ENCODE data around the gene DTHD1.

The DTHD1 gene

DNA sequence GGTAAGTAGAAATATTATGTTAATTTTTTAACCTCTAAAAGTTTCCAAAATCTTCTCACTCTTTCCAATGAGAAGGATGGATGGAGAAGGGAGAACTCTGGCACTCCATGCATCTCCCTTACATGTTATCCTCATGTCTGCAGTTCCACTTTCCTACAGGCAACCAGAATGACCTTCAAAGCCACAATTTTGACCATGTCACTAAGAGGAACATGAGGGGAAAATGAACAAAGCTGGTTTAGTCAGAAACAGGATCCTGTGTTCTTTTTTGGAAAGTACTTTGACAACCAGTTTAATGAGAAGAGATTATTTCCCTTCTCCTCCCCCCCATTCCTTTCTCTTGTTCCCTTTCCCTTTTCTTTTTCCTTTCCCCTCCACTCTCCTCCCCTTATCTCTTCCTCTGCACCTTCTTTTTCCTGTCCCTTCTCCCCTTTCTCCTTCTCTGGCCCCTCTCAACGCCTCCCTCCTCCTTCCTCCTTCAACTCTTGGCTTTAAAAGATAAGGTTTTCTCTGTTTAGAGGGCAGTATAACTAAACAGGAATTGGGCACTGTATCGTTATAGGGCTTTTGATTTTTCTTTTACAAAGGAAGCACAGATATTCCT lies 42.5 kb downstream of the DTHD1 start:
- Mint-ChIP-seq H3K4me3 (no peak overlapping the region), H3K36me3 (ENCODE audit: low read depth) (no peaks in the 10 kb centered on the region), H3K27me3 (ENCODE audit: low read depth) (peaks cover 6% of the 10 kb centered on the region), H3K4me1 (no peaks in the 10 kb centered on the region), H3K9me3 (no peaks in the 10 kb centered on the region), H3K27ac (no peak overlapping the region)
- TF ChIP-seq, protein P1, sequence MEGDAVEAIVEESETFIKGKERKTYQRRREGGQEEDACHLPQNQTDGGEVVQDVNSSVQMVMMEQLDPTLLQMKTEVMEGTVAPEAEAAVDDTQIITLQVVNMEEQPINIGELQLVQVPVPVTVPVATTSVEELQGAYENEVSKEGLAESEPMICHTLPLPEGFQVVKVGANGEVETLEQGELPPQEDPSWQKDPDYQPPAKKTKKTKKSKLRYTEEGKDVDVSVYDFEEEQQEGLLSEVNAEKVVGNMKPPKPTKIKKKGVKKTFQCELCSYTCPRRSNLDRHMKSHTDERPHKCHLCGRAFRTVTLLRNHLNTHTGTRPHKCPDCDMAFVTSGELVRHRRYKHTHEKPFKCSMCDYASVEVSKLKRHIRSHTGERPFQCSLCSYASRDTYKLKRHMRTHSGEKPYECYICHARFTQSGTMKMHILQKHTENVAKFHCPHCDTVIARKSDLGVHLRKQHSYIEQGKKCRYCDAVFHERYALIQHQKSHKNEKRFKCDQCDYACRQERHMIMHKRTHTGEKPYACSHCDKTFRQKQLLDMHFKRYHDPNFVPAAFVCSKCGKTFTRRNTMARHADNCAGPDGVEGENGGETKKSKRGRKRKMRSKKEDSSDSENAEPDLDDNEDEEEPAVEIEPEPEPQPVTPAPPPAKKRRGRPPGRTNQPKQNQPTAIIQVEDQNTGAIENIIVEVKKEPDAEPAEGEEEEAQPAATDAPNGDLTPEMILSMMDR (IDR thresholded peaks at IDR 0.05; ENCODE audit: unreplicated experiment in 3 of 3), result no peak

- H3K27ac Mint-ChIP-seq, result no peak overlapping the region
- no peaks in the 10 kb centered on the region for H3K36me3 Mint-ChIP-seq (ENCODE audit: low read depth)
- H3K9me3 Mint-ChIP-seq, result no peaks in the 10 kb centered on the region
- TF ChIP-seq, protein P1 (IDR thresholded peaks at IDR 0.05; ENCODE audit: unreplicated experiment in 3 of 3), result no peak
- H3K27me3 Mint-ChIP-seq (ENCODE audit: low read depth), result peaks cover 5% of the 10 kb centered on the region
- no peaks in the 10 kb centered on the region for H3K4me1 Mint-ChIP-seq
- no peak overlapping the region for H3K4me3 Mint-ChIP-seq
These were observed 43.4 kb downstream of the DTHD1 start for GRCh38 chr4:36324808-36325207.

GRCh38 chr4:36325499-36325898 lies 44.1 kb downstream of the DTHD1 start:
- no peaks in the 10 kb centered on the region for H3K4me1 Mint-ChIP-seq
- no peaks in the 10 kb centered on the region for H3K9me3 Mint-ChIP-seq
- TF ChIP-seq, protein P1 (IDR thresholded peaks at IDR 0.05; ENCODE audit: unreplicated experiment in 3 of 3), result no peak
- peaks cover 5% of the 10 kb centered on the region for H3K27me3 Mint-ChIP-seq (ENCODE audit: low read depth)
- no peak overlapping the region for H3K27ac Mint-ChIP-seq
- H3K36me3 Mint-ChIP-seq (ENCODE audit: low read depth), result no peaks in the 10 kb centered on the region
- H3K4me3 Mint-ChIP-seq, result no peak overlapping the region

DNA sequence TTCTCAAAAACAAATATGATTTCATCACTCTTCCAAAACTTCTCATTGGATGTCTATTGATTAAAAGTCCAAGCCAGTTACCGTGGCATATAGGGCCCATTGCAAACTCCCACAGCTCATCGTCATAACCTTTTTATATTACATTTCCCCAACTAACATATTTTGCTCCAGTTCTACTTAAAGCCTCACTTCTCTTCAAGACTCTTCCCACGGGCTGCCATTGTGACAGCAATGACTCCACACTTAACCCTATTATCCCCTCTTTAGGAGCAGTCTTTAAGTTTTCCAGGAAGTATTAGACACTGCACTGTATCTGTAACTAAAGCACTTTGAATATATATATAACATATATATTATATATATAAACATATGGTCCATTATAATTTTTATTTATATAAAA lies 44.5 kb downstream of the DTHD1 start:
- TF ChIP-seq, protein P1 (IDR thresholded peaks at IDR 0.05; ENCODE audit: unreplicated experiment in 3 of 3), result no peak
- H3K4me3 Mint-ChIP-seq, result no peak overlapping the region
- H3K4me1 Mint-ChIP-seq, result no peaks in the 10 kb centered on the region
- no peaks in the 10 kb centered on the region for H3K36me3 Mint-ChIP-seq (ENCODE audit: low read depth)
- H3K27me3 Mint-ChIP-seq (ENCODE audit: low read depth), result peaks cover 5% of the 10 kb centered on the region
- H3K27ac Mint-ChIP-seq, result no peak overlapping the region
- no peaks in the 10 kb centered on the region for H3K9me3 Mint-ChIP-seq

DNA sequence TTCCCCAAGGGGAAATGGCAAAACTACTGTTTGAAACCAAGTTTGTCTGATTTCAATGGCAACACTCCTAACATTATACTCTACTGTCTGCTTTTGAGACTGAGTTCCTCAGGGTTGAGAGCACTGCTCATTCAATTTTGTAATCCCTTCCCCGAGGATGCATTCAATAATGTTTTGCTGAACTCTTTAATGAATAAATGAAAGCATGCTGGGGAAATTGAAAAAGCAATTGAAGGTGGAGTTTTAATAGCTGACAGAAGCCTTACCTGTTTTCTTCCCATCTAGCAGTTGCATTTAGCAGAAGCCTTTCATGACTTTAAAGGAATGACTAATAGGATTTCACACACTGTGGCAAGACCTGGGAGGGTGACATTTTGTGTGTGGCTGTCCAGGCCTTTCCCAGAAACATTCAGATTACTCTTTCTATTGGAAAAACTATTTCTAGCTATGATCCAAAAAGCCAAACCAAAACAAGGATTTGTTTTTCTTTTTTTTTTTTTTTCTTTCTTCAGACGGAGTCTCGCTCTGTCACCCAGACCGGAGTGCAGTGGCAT lies 45.1 kb downstream of the DTHD1 start:
- Mint-ChIP-seq H3K9me3 (no peaks in the 10 kb centered on the region), H3K27ac (no peak overlapping the region), H3K4me3 (no peak overlapping the region), H3K4me1 (no peaks in the 10 kb centered on the region), H3K36me3 (ENCODE audit: low read depth) (no peaks in the 10 kb centered on the region), H3K27me3 (ENCODE audit: low read depth) (peaks cover 5% of the 10 kb centered on the region)
- TF ChIP-seq, protein P1 (IDR thresholded peaks at IDR 0.05; ENCODE audit: unreplicated experiment in 3 of 3), result no peak

GRCh38 chr4:36327400-36327799 lies 46.0 kb downstream of the DTHD1 start:
- H3K4me3 Mint-ChIP-seq, result no peak overlapping the region
- no peaks in the 10 kb centered on the region for H3K36me3 Mint-ChIP-seq (ENCODE audit: low read depth)
- TF ChIP-seq, protein P1 (IDR thresholded peaks at IDR 0.05; ENCODE audit: unreplicated experiment in 3 of 3), result no peak

More at GRCh38 chr4:36327400-36327799, 46.0 kb downstream of the DTHD1 start:
- Mint-ChIP-seq H3K27ac (no peak overlapping the region), H3K27me3 (ENCODE audit: low read depth) (peaks cover under 1% of the 10 kb centered on the region), H3K4me1 (no peaks in the 10 kb centered on the region), H3K9me3 (no peaks in the 10 kb centered on the region)

All from nephron (organoid).